NT2/D1 (cell line): ENCODE data around the gene OR8D1.

ENCODE experiments used
- SUZ12 ChIP-seq: IDR thresholded peaks from 2 replicates; pipeline ENCODE4 v1.6.1; 2011; ENCODE audit not compliant: insufficient read length, insufficient read depth; ENCODE audit errors: extremely low read depth
- YY1 ChIP-seq: IDR thresholded peaks from 2 replicates; pipeline ENCODE4 v1.6.1; 2011; ENCODE audit not compliant: insufficient read length, insufficient read depth
- ZNF274 ChIP-seq: IDR thresholded peaks from 2 replicates; pipeline ENCODE4 v1.6.1; 2011; ENCODE audit warnings: mild to moderate bottlenecking, low read depth, low read length

GRCh38 chr11:124313849-124314248 is at the start of gene OR8D1:
- TF ChIP-seq SUZ12, result no peak
- TF ChIP-seq ZNF274, result no peak
- TF ChIP-seq YY1, result no peak
